IMR-90 (cell line): Measurements from ENCODE around the gene TRIO.

Experiments used
- BHLHE40 ChIP-seq: fragments of 150-350 bp; IDR thresholded peaks from 2 replicates; pipeline ENCODE4 v1.6.1; 2016; ENCODE audit warnings: mild to moderate bottlenecking, low read depth, low read length
- CHD1 ChIP-seq: IDR thresholded peaks from 2 replicates; pipeline ENCODE4 v1.6.1; 2012; ENCODE audit warnings: low read depth, low read length, improper control_type of control experiment
- CTCF ChIP-seq: conservative IDR thresholded peaks from 2 replicates; pipeline ENCODE4 v1.5.1; 2012; ENCODE audit warnings: mild to moderate bottlenecking, low read depth, low read length, improper control_type of control experiment
- RCOR1 ChIP-seq: IDR thresholded peaks from 2 replicates; pipeline ENCODE4 v1.6.1; 2012; ENCODE audit warnings: mild to moderate bottlenecking, low read length, improper control_type of control experiment; ENCODE audit not compliant: insufficient replicate concordance

GRCh38 chr5:14328144-14328543 is 185.0 kb downstream of the TRIO start:
- TF ChIP-seq BHLHE40 (no peak), RCOR1 (no peak), CTCF (no peak), CHD1 (no peak)
